GM21515 (cell line): ENCODE measurements around the gene PHLDA2.
A peak's percentile ranks its signal among the peaks of the same experiment; 100 is the strongest.
"Not testable (repeated sequence)": the region's sequence is repeated elsewhere in the genome, so short reads cannot be mapped to it uniquely, and the experiment has no call there.

Experiments
- ATAC-seq: cut with Tn5 transposase; IDR thresholded peaks from one replicate; pipeline ENCODE4 v1.9.1; 2021; ENCODE audit not compliant: unreplicated experiment

PHLDA2 gene

GRCh38 chr11:2915473-2915872, 13.7 kb downstream of the PHLDA2 start:
- no peak for ATAC-seq

- no peak for ATAC-seq
Measured at GRCh38 chr11:2914455-2915195, 14.6 kb downstream of the PHLDA2 start.

- no peak for ATAC-seq
Measured at GRCh38 chr11:2913776-2914175, 15.4 kb downstream of the PHLDA2 start.

GRCh38 chr11:2913019-2913431, 16.2 kb downstream of the PHLDA2 start:
- ATAC-seq, result no peak

DNA sequence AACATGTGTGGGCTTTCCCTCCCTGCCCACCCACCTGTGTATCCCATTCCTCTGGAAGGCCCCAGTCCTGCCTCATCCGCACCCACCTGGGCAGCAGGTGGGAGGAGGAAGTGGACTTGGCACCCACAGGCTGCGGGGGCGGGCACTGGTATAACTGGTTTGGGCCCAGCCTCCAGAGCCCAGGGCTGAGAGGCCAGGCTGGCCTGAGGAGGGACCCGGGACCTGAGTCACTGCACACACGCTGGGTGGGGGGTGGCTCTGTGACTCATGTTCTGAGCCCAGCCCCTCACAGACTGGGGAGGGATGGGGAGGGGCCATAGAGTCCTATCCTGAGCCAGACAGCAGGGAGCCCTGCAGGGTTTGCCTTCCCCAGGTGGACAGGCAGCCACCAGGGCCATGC, 16.7 kb downstream of the PHLDA2 start:
- ATAC-seq, result no peak

DNA sequence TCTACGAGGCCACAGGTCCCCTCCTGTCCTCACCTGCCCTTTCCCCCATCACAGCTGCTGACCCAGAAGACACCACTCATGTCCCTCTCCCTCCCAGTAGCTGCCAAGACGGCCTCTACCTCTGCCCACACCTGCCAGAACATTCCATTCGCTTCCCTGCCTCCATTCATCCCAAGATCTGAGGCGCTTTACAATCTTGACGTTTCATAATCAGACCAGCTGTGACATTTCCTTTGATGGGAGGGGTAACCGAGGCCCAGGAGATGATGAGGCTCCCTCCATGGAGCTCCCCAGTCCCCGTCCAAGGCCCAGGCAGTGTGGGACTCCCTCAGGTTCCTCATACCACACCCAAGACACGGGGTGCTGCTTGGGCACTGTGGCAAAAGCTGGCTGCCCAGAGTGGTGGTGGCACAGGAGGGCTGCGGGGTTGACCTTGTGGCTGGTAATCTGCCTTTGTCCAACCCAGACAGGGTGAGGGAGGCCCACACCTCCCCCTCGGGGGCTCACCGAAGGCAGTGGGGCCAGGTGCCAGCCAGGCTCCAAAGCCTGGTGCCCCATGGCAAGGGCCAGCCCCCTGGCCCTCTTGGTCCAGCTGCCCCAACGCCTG, 17.3 kb downstream of the PHLDA2 start:
- ATAC-seq, result no peak

DNA sequence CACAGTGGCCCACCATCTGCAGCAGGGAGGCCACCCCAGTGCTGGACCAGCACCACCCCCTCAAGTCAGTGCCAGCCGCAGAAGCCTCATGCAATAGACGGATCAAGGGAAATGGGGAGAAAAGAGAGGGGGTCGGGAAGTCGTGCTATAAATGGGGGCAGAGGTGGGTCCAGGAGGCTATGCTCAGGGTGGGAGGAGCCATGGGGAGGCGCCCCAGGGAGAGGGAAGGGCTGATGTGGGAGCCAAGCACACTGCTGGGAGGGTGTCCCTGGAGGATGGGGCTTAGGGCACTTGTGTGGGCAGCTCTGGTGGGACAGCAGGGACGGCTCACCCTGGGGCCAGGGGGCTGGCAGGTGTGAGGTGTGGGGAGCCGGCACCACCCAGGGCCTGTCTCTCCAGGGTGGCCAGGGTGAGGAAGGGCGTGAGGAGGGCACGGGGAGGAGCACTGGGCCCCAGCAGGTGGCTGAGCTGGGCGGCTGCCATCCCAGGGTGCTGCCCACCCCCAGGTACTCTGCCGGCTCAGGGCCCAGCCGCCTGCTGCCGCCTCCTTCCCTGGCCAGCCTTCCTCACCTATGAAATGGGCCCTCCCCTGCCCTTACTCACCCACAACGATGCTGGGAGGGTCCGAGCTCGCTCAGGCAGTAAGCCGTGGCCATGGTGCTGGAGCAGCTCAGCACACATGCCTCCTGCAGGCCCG, 18.0 kb downstream of the PHLDA2 start:
- ATAC-seq, result no peak

- ATAC-seq, result no peak
Measured at GRCh38 chr11:2910401-2910955, 18.7 kb downstream of the PHLDA2 start.

GRCh38 chr11:2909133-2909902, 19.9 kb downstream of the PHLDA2 start:
- ATAC-seq, result no peak

DNA sequence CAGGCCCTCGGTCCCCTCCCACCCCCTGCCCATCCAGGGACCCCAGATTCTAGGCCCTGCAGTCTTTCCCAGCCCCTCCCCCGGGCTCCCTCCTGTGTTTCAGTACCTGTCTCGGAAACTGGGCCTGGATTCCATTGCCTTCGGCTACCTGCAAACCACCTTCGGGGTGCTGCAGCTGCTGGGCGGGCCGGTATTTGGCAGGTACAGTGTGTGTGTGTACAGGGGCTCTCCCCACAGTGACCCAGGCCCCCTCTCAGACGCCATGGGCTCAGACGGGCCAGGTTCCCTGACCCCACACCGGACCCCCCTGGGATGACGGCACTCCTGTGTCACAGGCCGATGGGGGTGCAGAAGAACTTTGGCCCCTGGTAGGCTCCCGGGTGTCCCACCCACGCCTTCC, 21.1 kb downstream of the PHLDA2 start:
- no peak for ATAC-seq

- not testable (repeated sequence) for ATAC-seq
Measured at GRCh38 chr11:2905299-2905698, 23.9 kb downstream of the PHLDA2 start.

GRCh38 chr11:2904153-2905052, 24.8 kb downstream of the PHLDA2 start:
- no peak for ATAC-seq

DNA sequence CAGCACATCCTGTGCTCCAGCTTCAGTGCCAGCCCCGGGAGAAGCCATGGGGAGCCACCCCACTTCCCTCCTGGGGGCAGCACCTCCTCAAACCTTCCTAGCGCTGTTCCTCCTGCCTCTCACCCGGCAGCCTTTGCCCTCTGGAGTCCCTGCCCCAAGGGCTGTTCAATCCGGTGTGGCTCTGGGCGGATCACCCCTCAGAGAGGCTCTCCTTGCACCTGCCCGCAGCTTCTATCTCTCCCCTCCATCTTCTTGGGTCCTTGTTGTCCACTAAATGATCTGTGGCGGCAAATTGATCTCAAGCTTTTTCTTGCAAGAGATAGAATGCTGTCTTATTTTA, 25.6 kb downstream of the PHLDA2 start:
- ATAC-seq, result no peak

DNA sequence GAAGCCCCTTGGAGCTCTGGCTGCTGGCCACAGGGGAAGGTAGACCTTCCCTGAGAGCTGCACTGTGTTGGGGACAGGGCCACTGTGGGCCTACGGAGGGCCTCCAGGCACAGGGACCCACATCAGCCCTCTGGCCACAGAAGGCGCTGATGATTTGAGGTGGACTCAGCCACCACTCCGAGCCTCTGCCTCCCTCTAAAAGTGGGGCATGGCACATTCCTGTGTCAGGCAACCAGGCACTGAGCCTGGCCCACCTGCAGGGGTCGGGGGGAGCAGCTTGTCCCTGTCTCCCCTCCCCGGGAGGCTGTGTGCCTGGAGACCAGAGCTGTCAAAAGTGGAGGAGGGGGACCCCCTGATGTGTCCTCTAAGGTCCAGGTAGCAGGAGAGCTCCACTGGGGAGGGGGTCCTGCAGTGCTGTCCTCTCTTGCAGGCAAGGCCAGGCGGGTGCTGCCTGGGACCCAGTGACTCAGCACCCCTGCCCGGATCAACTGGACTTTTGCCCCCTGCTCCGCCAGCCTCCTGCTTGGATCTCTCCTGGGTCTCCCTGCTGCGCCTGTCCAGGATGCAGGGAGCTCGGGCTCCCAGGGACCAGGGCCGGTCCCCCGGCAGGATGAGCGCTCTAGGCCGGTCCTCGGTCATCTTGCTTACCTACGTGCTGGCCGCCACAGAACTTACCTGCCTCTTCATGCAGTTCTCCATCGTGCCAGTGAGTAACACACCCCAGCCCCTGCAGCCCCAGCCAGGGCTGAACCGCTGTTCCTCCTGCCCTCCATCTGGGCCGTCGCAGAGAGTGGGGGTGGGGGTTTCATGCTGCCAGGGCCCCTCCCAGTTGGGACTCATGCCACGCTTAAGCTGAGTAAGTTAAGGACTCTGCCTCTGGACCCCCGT, 26.2 kb downstream of the PHLDA2 start:
- no peak for ATAC-seq

GRCh38 chr11:2901854-2902783, 27.1 kb downstream of the PHLDA2 start:
- peak; percentile 94 for ATAC-seq

GRCh38 chr11:2901196-2901796, 27.9 kb downstream of the PHLDA2 start:
- no peak for ATAC-seq

- no peak for ATAC-seq
Measured at GRCh38 chr11:2899080-2899783, 30.0 kb downstream of the PHLDA2 start.
